Medulla oblongata (tissue), 1 donor: ENCODE results near the gene LIPE.
"Not testable (repeated sequence)": the region's sequence is repeated elsewhere in the genome, so short reads cannot be mapped to it uniquely, and the experiment has no call there.

ENCODE experiments used
- DNase-seq: peaks from one replicate; pipeline ENCODE4 v3.0.0-alpha.2; 2015; ENCODE audit errors: extremely low spot score

LIPE gene

DNA sequence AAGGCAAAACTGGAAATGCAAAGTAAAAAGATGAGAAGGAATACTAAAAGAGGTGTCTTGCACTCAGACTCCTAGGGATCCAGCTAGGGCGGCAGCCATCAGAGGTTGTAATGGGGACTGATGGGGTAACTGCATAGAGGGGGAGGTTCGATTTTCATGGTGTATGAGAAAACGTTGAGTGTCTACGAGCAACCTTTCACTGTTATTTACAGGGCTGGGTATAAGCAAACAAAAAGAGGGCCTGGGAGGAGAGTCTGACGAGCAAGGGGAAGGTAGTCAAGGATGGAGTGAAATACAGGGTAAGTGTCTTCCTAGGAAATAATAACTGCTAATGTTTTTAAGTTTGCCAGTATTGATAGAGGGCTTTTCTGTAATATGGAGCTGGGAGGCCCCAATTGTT is 21.1 kb upstream of the LIPE start:
- DNase-seq, result not testable (repeated sequence)

DNA sequence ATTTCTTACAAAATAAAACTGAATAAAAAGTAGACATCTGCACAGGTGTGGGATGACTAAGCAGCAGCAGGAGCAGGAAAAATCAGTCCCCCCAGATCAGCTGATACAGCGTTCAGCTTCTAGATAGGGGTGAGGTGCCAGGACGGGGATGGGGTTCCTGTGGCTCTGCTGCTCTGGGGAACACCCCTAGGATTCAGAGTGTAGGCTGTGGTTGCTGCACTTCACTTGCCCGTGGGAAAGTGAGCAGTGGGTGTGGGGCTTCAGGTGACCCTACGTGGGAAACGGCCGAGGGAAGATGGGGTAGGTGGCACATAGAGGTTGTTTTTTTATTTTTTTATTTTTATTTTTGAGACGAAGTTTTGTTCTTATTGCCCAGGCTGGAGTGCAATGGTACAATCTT is 18.8 kb upstream of the LIPE start:
- no peak for DNase-seq

DNA sequence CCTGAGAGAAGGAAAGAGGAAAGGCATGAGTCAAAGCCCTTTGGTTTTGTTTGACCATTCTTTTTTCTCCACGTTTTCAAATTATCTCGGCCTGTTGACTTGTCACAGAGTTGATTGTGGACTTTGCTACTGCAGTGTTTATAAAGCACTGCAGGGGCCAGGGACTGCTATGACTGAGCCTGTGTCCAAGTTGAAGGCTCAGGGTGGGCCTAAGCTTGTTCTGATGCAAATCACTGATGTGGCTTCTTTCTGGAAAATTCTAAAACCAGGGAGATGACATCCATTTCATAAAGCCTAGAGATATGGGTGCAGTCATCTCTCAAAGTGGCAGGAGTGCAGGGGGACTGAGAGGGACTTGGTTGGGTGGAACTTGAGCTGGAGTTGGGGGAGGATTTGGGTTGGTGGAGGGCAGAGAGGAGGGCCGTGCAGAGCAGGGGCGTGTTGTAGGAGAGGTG is 16.8 kb upstream of the LIPE start:
- DNase-seq, result no peak

DNA sequence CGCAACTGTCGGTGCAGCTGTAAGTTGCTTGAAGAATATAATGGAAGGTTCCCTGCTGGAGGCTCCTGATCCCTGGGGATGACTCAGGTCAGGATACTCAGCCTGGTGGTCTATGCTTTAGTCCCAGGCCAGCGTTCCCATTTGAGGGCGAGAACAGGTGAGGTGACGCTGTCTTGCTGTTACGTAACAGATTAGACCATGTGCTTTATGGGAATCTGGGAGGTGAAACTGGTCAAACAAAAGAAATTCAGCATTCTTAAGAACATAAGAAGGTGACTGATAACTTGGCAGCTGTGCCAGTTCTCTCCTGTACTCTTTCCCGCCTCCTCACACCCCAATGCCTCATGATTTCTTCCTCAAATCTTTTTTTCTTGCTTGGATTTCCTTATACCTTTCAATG is 15.6 kb upstream of the LIPE start, which contains the start of gene CXCL17:
TSS of gene CXCL17 (minus strand) at position 114 of the 400 bp plus-strand sequence. CDS start 114 bp downstream, outside the sequence.
- DNase-seq, result no peak

DNA sequence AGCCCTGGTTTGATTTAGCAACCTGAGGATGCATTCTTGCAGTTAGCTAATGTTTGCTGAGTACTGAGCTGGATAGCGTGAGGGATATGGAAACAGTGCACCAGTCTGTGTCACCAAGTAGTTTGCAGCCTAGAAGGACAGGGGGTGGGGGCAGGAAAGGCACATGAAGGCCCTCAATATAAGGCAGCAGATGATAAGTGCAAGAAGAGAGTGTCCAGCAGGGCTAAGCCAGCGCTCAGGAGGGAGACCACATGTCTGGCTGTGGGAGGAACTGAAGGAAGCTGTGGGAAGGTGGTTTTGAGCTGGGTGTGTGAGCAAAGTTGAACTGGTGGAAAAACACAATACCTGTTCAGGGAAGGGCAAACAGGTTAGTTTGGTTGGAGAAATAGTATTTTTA is 13.9 kb upstream of the LIPE start:
- no peak for DNase-seq

DNA sequence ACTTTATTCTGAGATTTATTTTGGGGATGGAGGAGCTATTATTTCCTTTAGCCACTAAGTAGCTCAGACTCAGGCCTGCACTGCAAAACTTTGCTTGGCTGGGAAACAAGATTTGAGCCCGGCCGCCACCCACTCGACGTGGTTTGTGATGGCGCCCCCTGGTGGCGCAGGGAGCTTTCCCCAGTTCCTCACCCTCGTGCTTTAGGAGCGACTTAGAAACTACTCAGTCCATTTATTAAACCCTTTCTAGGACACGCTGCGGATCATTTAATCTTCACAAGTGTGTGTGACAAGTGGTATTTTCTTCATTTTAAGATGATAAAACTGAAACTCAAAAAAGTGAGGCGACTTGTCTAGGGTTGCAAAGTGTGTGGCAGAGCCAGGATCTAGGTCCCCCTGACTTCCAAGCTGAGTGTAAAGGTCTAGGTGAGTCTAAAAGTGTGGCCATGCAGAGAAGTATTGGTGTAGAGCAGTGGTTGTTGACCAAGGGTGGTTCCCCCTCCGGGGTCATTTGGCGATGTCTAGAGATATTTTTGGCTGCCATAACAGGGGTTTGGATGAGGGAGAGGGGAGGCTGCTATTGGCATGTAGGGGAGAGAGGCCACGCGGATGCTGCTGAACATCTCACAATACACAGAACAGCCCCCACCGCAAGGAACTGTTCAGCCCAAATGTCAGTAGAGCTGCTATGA is 13.3 kb upstream of the LIPE start:
- peak; percentile 79 for DNase-seq

DNA sequence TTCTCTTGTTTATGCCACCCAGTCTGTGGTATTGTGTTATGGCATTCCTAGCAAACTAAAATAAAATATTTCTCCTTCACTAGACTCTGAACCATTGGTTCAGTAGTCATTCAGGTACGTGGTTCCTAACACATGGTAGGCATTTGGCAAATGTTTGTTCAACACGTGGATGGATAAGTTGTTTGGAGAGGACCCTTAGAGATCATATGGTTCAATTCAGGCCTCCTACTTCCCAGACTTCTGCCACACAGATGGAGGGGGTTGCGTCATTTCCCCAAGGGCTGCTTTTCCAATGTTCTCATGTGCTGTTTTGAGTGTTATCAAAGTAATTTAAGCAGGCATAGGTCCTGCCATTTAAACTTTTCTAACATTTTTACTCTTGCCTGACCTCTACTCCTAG is 8.8 kb upstream of the LIPE start:
- no peak for DNase-seq

DNA sequence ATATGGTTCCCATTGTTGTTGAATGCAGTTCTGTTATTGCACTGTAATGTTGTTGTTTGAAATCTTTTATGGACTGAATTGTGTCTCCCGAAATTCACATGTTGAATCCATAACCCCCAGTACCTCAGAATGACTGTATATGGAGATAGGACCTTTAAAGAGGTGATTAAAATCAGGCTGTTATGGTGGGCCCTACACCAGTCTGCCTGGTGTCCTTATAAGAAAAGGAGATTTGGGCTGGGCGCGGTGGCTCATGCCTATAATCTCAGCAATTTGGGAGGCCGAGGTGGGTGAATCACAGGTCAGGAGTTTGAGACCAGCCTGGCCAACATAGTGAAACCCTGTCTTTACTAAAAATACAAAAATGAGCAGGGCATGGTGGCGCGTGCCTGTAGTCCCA is 8.1 kb upstream of the LIPE start:
- DNase-seq, result no peak

DNA sequence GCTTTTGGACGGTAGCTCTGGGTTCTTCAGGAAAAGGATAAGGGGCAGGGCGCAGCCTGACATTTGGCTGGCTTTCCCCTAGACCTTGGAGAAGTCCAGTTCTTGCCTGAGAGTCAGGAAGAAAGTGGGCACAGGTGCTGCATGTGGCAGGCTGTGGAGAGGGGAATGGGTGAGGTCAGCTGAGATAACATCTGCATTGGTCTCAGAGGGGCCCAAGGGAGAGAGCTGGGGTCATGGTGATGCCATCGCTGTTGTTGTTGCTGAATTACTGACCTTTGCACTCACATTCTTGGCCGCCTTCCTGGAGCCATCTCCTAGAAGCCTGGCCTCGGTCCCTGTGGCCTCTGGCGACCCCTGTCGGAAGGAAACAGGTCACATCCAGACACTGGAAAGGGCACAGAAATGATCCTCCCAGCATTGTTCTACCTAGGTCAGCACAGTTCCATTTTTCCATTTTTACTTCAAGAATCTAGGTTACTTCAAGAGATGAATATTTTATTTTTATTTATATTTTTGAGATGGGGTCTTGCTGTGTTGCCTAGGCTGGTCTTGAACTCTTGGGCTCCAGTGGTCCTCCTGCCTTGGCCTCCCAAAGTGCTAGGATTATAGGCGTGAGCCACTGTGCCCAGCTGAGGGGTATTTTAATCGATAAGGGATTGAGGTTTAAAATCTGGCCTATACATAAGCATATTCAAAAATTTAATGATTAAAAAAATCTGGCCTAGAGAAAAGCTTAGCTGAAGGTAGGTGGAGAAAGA is 6.5 kb upstream of the LIPE start:
- DNase-seq, result peak; percentile 90

DNA sequence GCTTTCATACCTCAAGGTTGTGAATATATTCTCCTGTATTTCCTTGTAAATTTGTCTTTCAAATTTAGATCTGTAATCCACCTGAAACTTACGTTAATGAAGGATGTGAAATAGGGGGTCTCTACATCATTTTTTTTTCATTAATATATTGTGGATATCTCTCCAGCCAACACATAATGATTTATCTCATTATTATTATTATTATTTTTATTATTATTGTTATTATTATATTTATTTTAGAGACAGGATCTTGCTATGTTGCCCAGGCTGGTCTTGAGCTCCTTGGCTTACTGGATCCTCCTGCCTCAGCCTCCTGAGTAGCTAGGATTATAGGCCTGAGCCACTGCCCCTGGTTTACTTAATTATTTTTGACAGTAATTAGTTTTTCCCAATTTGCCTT is 4.3 kb upstream of the LIPE start:
- DNase-seq, result no peak

DNA sequence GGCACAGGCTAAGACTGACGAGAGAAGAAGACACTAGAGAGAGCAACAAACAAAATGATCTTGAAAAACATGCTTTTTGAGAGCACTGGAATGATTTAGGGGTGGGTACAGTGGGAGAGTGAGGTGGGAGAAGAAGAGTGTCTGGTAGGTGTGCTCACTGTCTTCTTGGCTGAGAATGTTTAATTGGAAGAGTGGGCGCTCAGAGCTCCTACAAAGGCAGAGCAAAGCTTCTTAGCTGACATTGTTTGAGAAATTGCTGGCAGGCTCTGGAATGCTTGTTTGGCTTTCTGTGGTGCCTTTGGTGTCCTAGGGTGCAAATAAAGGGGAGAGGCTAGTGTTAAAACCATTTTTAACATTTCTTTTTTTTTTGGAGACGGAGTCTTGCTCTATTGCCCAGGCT is 1.5 kb upstream of the LIPE start:
- DNase-seq, result no peak

DNA sequence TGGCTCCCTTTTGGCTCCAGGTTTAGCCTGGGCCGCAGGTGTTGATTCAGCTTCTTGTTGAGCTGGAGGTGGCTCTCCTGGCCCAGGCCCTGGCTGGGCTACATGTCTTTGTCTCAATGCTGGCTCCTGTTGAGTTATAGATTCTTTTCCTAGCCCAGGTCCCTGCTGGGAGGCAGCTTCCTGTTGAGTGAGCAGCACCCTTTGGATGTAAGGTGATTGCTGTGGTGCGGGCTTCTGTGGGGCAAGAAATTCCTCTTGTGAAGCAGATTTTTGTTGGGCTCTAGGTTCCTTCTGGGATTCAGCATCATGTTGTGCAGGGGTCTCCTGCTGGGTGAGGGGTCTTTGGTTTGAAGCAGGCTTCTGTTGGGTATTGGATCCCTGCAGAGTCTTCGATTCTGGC is 545 bp downstream of the LIPE start:
- no peak for DNase-seq

DNA sequence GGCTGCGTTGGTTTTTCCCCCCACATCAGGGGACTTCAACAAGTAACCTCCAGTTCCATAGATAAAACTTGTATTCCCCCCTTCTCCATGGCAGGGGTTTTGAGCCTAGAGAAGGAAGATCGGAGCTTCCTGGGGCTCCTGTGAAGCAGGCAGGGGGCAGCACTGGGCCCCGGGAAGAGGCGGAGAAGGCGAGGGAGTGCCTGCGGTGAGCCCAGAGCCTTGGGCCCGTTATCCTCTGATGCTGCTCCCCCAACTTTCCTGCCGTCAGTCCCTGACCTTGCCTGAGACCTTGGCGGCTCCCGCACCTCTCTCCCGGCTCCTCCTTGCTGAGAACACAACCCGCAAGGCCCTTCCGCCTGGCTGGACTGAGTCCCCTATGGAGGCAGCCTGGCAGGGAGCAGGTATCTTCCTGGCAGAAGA is 2.5 kb downstream of the LIPE start:
- no peak for DNase-seq

DNA sequence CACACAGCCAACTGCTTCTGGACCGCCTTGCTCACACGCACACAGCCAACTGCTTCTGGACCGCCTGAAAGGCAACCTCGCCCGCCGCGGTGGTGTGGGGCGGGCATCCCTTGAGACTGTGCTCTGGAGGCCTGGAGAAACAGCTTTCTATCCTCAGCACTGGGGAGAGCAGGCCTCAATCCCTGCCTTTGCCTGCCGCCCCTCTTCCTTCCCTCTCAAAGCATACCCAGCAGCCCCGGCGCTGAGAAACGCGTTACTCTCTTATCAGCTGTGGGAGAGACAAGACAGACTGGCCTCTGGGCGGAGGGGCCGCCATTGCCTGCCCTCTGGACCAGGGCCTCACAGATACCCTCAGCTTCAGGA is 2.9 kb downstream of the LIPE start:
- DNase-seq, result no peak

DNA sequence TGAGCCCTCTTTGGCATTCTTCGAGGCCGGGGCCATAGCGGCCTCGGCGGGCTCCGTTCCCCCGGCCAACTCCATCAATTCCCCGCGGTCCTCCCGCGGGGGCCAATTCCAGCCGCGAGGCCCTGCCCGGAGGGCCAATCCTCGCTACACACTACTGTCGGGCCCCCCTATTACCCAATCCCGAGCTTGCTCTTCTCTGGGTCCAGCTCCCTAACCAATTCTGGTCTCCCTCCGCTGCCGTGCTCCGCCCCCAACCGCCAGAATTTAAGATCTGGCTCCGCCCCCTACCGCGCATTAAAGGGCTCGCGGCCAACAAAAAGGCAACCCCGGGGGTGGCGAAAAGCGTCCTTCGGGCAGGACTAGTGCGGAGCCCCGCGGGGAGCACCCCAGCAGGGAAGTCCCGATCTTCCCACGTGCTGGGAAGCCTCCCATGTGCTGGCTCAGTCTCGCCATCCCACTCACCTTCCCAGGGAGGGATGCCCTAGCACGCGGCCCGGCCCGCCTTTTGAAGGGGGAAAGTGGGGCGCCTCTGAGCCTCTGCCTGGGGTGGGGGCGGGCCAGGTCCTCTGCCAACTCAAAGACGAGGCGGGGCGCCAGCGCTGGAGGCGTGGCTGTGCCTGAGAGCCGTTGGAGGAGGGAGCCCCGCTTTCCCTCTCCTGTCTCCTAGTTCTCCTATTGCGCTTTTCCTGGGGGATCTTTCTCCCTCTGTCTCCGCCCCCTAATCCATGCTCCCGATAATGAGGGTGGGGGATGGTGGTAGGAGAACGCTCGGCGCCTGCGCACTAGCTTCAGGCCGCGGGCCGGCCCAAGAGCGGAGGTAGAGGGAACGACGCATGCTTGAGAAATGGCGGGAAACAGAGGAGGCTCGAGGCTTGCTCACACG is 3.5 kb downstream of the LIPE start:
- DNase-seq, result peak; percentile 95

DNA sequence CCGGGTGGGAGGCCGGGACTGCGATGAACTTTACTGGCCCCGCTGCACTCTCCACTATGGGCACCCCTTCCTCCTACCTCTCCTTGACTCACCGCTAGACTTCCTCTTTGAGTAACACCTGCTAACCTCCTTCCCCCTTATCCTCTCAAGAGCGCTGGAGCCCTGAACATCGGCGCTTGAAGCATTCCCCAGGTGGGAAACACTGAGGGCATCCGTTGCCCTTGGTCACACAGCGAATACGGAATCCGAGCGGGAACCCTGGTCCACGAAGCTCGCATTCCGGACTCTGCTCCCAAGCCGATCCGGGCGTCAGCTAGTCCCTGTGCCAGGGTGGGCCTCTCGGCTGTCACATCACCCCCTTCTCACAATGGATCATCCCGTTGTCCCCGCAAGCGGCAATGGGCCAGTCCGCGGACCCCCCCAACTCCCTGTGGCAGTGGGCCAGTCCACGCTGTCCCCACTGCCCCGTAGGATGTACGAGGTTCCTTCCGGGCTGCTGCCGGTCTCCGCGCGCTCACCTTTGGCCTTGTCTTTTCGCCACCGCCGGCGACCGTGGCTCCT is 4.2 kb downstream of the LIPE start:
- DNase-seq, result no peak

DNA sequence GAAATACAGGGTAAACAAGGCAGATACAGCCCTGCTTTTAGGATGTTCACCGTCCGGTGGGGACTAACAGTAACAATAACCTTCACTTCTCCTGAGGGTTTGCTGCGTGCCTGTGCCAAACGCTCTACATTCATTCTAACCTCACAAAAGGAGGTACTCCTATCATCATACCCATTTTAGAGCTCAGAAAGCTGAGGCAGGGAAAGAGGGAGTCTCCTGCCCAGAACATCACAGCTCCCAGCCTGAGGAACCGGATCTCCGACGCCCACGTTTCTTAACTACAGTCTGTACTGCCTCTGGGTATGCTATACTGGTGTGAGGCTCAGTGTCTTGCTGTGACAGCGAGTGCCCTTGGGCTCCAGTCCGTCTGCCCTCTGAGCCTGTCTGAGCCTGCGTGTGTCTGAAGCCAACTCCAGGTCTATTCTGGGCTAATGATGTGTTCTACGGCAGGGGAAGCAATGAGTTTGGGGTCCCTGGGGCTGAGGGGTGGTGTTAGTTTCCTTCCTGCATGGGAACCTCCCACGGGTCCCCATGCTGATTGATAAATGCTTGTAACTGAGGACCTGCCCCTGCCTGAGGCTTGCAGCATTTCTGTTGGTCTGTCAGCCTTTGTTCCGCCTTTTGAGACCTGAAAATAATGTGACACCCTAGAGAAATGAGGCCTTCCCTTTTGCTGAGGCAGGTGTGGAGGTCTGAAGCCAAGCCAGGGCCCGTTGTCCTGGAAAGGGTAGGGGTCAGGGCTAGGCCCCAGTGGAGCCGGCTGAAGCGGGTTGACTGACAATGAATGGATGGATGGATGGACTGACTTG is 4.9 kb downstream of the LIPE start:
- DNase-seq, result no peak

DNA sequence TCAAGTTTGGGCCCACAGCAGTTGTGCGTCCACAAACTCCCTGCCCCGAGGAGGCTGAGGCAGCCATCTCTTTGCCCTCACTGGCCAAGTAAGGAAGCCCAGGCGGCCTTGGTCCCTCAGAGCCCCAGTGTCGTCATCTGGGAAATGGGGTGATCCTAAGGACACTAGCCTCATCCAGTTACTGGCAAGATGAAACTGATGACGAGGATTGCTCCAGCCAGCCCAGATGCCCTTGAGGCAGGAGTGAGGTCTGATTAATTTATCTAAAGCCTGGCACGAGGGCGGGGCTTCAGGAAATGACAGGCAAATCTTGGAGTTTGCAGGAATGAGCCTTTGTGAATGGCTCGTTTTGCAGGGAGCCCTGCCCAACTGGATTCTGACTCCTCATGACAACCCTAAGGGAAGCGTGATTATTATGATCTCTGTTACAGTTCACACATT is 5.6 kb downstream of the LIPE start:
- DNase-seq, result no peak

DNA sequence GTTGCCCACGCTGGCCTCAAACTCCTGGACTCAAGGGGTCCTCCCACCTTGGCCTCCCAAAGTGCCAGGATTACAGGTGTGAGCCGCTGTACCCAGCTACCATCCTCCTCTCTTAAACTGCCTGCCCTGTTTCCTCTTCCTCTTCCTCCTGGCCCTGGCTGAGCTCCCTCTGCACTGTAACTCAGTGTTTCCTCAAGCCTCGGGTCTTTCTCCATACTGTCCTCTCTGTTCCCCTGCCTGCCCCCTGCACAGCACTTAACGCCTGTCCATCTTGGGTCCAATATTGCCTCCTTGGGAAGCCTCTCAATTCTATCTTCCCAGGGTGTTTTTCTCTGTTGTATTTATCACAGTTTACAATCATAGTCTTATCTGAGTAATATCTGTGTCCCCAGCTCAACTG is 6.1 kb downstream of the LIPE start:
- no peak for DNase-seq

DNA sequence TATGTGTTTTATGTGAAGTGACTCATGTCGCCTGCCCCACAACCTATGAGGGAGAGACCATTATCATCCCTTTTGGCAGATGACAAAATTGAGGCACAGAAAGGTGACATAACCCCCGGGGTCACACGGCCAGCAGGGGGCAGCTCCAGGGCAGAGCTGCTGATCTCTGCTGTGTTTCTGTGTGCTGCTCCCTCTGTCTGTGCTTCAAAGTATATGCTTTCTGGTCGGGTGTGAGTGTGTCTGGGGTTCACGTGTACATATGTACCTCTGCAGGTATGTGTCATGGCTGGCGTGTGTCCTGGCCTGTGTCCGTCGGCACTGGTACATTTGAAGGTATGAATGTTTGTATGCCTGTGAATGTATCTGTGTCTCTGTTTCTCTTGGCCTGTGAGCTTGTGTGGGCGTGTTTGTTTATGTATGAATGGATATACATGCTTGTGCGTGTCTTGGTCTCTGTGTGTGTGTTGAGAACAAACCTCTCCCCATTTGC is 7.1 kb downstream of the LIPE start:
- DNase-seq, result no peak

DNA sequence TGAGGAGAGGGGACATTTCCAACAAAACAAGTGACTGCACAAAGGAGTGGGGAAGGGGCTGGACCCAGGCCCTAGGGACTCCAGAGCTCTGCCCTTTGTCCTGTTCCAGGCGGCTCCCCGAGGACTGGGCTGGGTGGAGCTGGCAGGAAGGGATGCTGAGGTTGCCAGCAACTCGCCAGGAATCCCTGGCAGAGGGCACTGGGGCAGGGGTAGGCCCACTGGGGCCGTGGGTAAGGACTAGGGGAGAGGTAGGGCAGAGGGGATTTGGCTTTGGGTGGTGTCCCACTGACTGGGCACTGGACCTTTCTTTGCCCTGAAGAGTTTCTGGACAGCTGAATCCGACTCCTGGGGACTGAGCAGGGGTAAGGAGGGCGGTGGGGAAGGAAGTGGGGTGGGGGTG is 7.9 kb downstream of the LIPE start:
- DNase-seq, result no peak
